DOHH2 (cell line): ENCODE measurements around the gene PTGER3.

ENCODE experiments used
- H3F3A ChIP-seq: fragments of 200-600 bp; sonication (generic), shearing (Covaris generic); 2 replicates; pipeline ENCODE4 v1.6.0; 2016; ENCODE audit warnings: antibody characterized with exemption, mild to moderate bottlenecking; ENCODE audit not compliant: control insufficient read depth, insufficient read depth
- H3K27ac ChIP-seq: fragments of 200-600 bp; sonication (generic); 2 replicates; pipeline ENCODE4 v1.5.1; 2014; ENCODE audit warnings: low read depth, mild to moderate bottlenecking, low read length, moderate library complexity
- H3K27me3 ChIP-seq: fragments of 200-600 bp; sonication (generic); 2 replicates; pipeline ENCODE4 v1.6.1; 2014; ENCODE audit warnings: mild to moderate bottlenecking, low read length, mixed read lengths; ENCODE audit not compliant: control insufficient read depth
- H3K36me3 ChIP-seq: fragments of 200-600 bp; sonication (generic); 2 replicates; pipeline ENCODE4 v1.6.1; 2014; ENCODE audit warnings: mild to moderate bottlenecking, low read length, moderate library complexity, mixed read lengths; ENCODE audit not compliant: control insufficient read depth
- H3K4me1 ChIP-seq: fragments of 200-600 bp; sonication (generic); 2 replicates; pipeline ENCODE4 v1.6.1; 2014; ENCODE audit warnings: mild to moderate bottlenecking, low read length, mixed read lengths; ENCODE audit not compliant: control insufficient read depth
- H3K4me2 ChIP-seq: fragments of 200-600 bp; sonication (generic); 2 replicates; pipeline ENCODE4 v1.6.0; 2014; ENCODE audit warnings: mild to moderate bottlenecking, low read length, moderate library complexity
- H3K4me3 ChIP-seq: fragments of 200-600 bp; sonication (generic); 2 replicates; pipeline ENCODE4 v1.5.1; 2014; ENCODE audit warnings: mild to moderate bottlenecking, low read length, mixed read lengths
- H3K79me2 ChIP-seq: fragments of 200-600 bp; sonication (generic); 2 replicates; pipeline ENCODE4 v1.6.1; 2014; ENCODE audit warnings: mild to moderate bottlenecking, low read length, mixed read lengths; ENCODE audit not compliant: control insufficient read depth
- H3K9me2 ChIP-seq: fragments of 200-600 bp; sonication (generic); replicated peaks from 2 replicates; pipeline ENCODE4 v1.6.1; 2014; ENCODE audit warnings: mild to moderate bottlenecking, low read length, mixed read lengths; ENCODE audit not compliant: control insufficient read depth
- H3K9me3 ChIP-seq: fragments of 200-600 bp; sonication (generic); 2 replicates; pipeline ENCODE4 v1.6.1; 2014; ENCODE audit warnings: antibody characterized with exemption, low read length, mixed read lengths; ENCODE audit not compliant: control insufficient read depth, insufficient read depth
- H4K20me1 ChIP-seq: fragments of 200-600 bp; sonication (generic); 2 replicates; pipeline ENCODE4 v1.6.0; 2014; ENCODE audit warnings: low read depth, mild to moderate bottlenecking, antibody characterized with exemption, low read length, moderate library complexity; ENCODE audit not compliant: control insufficient read depth, insufficient read depth
- CTCF ChIP-seq: fragments of 200-600 bp; sonication (generic); IDR thresholded peaks from one replicate; pipeline ENCODE4 v1.5.1; 2014; ENCODE audit warnings: antibody characterized with exemption, mild to moderate bottlenecking, low read depth, low read length; ENCODE audit not compliant: poor library complexity, severe bottlenecking
- EZH2phosphoT487 ChIP-seq: fragments of 200-600 bp; sonication (generic); IDR thresholded peaks from 2 replicates; pipeline ENCODE4 v1.6.1; 2017; ENCODE audit warnings: borderline replicate concordance, mild to moderate bottlenecking, antibody characterized with exemption, low read length, moderate library complexity, mixed read lengths

PTGER3 gene

GRCh38 chr1:71080739-71081696 is 33.4 kb upstream of the PTGER3 start, which contains the start of gene ZRANB2:
Gene ZRANB2, minus strand, starts transcription at chr1:71081035. Its CDS starts 40 bp downstream, at chr1:71080995.
- peak; percentile 66 for TF ChIP-seq CTCF
- TF ChIP-seq EZH2phosphoT487, result no peak
- Histone ChIP-seq H3K36me3 (peaks cover 46% of the 10 kb centered on the region), H3K9me2 (no peaks in the 10 kb centered on the region), H3K4me2 (peak within 1 kb of the TSS; percentile 80), H3K79me2 (peaks cover 55% of the 10 kb centered on the region), H3K27me3 (no peaks in the 10 kb centered on the region), H4K20me1 (peaks cover 8% of the 10 kb centered on the region), H3F3A (no peaks in the 10 kb centered on the region; the same call in none of the 2 replicates), H3K4me1 (peaks cover 17% of the 10 kb centered on the region), H3K4me3 (peak within 1 kb of the TSS; percentile 97), H3K27ac (peak within 1 kb of the TSS; percentile 74), H3K9me3 (no peaks in the 10 kb centered on the region)

- H3K27ac ChIP-seq, result peak overlapping the region; percentile 74
Measured at GRCh38 chr1:71080230-71080738, 32.7 kb upstream of the PTGER3 start.

GRCh38 chr1:71074681-71075080 is 27.1 kb upstream of the PTGER3 start:
- Histone ChIP-seq H3K27me3 (no peaks in the 10 kb centered on the region), H3F3A (no peaks in the 10 kb centered on the region; the same call in none of the 2 replicates), H3K27ac (no peak overlapping the region), H3K4me2 (no peak overlapping the region), H3K4me3 (no peak overlapping the region), H3K9me3 (no peaks in the 10 kb centered on the region), H3K79me2 (peaks cover 68% of the 10 kb centered on the region), H3K36me3 (peaks cover 97% of the 10 kb centered on the region), H4K20me1 (peaks cover 14% of the 10 kb centered on the region), H3K4me1 (peaks cover 26% of the 10 kb centered on the region), H3K9me2 (no peaks in the 10 kb centered on the region)
- no peak for TF ChIP-seq EZH2phosphoT487
- no peak for TF ChIP-seq CTCF

More at GRCh38 chr1:71080230-71080738, 32.7 kb upstream of the PTGER3 start:
- peaks cover 54% of the 10 kb centered on the region for H3K36me3 ChIP-seq
- peaks cover 8% of the 10 kb centered on the region for H4K20me1 ChIP-seq
- peak overlapping the region; percentile 80 for H3K4me2 ChIP-seq
- peak overlapping the region; percentile 97 for H3K4me3 ChIP-seq
- H3K9me2 ChIP-seq, result no peaks in the 10 kb centered on the region
- no peaks in the 10 kb centered on the region for H3K9me3 ChIP-seq
- H3F3A ChIP-seq, result no peaks in the 10 kb centered on the region; the same call in none of the 2 replicates
- H3K79me2 ChIP-seq, result peaks cover 63% of the 10 kb centered on the region
- no peaks in the 10 kb centered on the region for H3K27me3 ChIP-seq
- H3K4me1 ChIP-seq, result peaks cover 17% of the 10 kb centered on the region
- no peak for TF ChIP-seq CTCF
- TF ChIP-seq EZH2phosphoT487, result no peak
